Frontal cortex (tissue), 4 donors: Measurements from ENCODE around the gene CTNNA1. TPM values are rescaled to one million over a fixed set of nuclear protein-coding genes. Genes with fewer than 3 reads are reported as not detected.

ENCODE experiments used
- DNase-seq, 2 donors: peaks; one replicate each; pipeline ENCODE4 v3.0.0; 2012; ENCODE audit warnings: low spot score in 2 of 2
- FAIRE-seq: peaks from 2 replicates; lab custom pipeline; 2012; peaks lifted over from hg19 to GRCh38; lab: Jason Lieb, UNC
- total RNA-seq: library from RNA; depleted of rRNA; stranded (reverse); fragments of >200 nt; gene quantifications from one replicate; pipeline ENCODE4 v1.2.3, GENCODE V29; 2014
- donor health status: control.
- donor health status: control.
- donor health status: control.

CTNNA1 gene
- total RNA-seq, 1 donor from 2014 or later: 220 TPM

- FAIRE-seq (no peak), DNase-seq (no peak)
Observed at GRCh38 chr5:138974227-138975063, 221.2 kb downstream of the CTNNA1 start.

GRCh38 chr5:138975098-138975847 is 222.0 kb downstream of the CTNNA1 start:
- FAIRE-seq: no peak
- no peak for DNase-seq

- FAIRE-seq (no peak), DNase-seq (no peak)
Observed at GRCh38 chr5:138978080-138978479, 224.9 kb downstream of the CTNNA1 start.

GRCh38 chr5:138978581-138978980 is 225.4 kb downstream of the CTNNA1 start:
- no peak for DNase-seq
- FAIRE-seq: no peak

GRCh38 chr5:138979684-138980280 is 226.6 kb downstream of the CTNNA1 start:
- FAIRE-seq: no peak
- no peak for DNase-seq

GRCh38 chr5:138980441-138980840 is 227.2 kb downstream of the CTNNA1 start:
- DNase-seq (no peak), FAIRE-seq (no peak)

- FAIRE-seq: no peak
- DNase-seq: no peak
Observed at GRCh38 chr5:138981131-138981530, 227.9 kb downstream of the CTNNA1 start.

- FAIRE-seq (no peak), DNase-seq (no peak)
Observed at GRCh38 chr5:138981586-138981985, 228.4 kb downstream of the CTNNA1 start.

GRCh38 chr5:138983984-138984383 is 230.8 kb downstream of the CTNNA1 start:
- no peak for FAIRE-seq
- DNase-seq: no peak

Other genes starting within 250 kb of the CTNNA1 start
- 71.7 TPM for gene ETF1, start 210.2 kb upstream of the CTNNA1 start, total RNA-seq
- gene HSPA9, start 178.0 kb upstream of the CTNNA1 start, total RNA-seq: 216 TPM
- gene LRRTM2, start 121.9 kb downstream of the CTNNA1 start, total RNA-seq: 99.5 TPM